Measurements from ENCODE around the gene PHKG2. TPM values are rescaled to one million over a fixed set of nuclear protein-coding genes. Genes with fewer than 3 reads are reported as not detected.

The PHKG2 gene
- total RNA-seq, 1 donor, result 20.8 TPM

DNA sequence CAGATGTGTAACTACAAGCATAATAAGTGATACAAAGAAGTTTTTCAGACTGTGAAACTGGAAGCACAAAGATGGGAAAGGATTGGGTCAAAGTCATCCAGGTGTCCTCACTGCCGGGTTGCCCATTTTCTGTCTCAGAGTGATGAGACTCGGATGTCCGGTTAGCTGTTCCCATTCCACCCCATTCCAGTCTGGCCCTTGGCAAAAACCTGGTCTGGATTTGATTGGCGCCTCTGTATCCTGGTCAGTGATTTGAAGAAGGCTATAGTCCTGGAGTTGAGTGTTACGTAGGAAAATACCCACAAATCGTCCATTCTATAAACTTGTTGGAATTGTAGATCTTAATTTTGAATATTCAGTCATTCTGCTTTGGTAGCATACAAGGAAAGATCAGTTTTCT lies 19.9 kb upstream of the PHKG2 start:
- no peak for DNase-seq (ENCODE audit: low read depth)
- no peak overlapping the region for H3K4me3 ChIP-seq (ENCODE audit: low read depth, low read length)
- TF ChIP-seq, protein P1, sequence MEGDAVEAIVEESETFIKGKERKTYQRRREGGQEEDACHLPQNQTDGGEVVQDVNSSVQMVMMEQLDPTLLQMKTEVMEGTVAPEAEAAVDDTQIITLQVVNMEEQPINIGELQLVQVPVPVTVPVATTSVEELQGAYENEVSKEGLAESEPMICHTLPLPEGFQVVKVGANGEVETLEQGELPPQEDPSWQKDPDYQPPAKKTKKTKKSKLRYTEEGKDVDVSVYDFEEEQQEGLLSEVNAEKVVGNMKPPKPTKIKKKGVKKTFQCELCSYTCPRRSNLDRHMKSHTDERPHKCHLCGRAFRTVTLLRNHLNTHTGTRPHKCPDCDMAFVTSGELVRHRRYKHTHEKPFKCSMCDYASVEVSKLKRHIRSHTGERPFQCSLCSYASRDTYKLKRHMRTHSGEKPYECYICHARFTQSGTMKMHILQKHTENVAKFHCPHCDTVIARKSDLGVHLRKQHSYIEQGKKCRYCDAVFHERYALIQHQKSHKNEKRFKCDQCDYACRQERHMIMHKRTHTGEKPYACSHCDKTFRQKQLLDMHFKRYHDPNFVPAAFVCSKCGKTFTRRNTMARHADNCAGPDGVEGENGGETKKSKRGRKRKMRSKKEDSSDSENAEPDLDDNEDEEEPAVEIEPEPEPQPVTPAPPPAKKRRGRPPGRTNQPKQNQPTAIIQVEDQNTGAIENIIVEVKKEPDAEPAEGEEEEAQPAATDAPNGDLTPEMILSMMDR (IDR thresholded peaks at IDR 0.05; ENCODE audit: insufficient read depth, low read length), result no peak

DNA sequence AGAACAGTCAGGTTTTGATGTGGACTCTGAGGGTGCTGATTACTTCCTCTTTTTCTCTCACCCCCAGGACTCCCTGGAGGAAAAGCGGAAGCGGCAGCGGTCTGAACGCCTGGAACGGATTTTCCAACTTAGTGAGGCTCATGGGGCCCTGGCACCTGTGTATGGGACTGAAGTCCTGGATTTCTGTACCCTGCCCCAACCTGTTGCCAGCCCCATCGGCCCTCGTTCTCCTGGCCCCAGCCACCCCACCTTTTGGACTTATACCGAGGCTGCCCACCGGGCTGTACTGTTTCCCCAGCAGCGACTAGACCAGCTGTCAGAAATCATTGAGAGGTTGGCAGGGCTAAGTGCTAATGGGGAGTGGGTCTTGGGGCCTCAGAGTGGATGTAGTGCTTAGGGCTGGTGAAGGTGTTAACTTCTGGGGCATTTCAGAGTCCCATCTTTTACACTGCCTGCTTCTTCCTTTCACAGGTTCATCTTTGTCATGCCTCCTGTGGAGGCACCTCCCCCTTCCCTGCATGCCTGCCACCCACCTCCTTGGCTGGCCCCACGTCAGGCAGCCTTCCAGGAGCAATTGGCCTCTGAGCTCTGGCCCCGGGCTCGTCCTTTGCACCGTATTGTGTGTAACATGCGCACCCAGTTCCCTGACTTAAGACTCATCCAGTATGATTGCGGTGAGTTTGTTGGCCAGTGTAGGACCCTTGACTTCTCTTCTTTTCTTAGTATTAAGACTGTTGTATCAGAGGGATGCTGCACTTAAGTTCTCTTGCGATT lies 19.1 kb upstream of the PHKG2 start:
- TF ChIP-seq, protein P1 (IDR thresholded peaks at IDR 0.05; ENCODE audit: insufficient read depth, low read length), result no peak
- no peak for DNase-seq (ENCODE audit: low read depth)

DNA sequence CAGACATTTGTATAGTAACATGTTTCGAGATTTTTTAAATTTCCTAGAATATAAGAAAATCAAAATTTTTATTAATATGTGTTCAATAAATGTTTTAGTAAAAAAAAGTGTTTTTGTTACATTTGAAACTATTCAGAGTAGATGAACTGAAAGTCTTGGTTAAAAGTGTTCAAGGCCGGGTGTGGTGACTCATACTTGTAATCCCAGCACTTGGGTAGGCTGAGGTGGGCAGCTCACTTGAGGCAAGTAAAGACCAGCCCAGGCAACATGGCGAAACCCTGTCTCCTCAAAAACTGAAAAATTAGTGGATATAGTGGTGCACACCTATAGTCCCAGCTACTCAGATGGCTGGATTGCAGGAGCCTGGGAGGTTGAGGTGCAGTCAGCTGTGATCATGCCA lies 16.8 kb upstream of the PHKG2 start:
- TF ChIP-seq, protein P1 (IDR thresholded peaks at IDR 0.05; ENCODE audit: insufficient read depth, low read length), result no peak
- no peak for DNase-seq (ENCODE audit: low read depth)
- H3K4me3 ChIP-seq (ENCODE audit: low read depth, low read length), result no peak overlapping the region

More for the DNA sequence above, 19.1 kb upstream of the PHKG2 start:
- no peak overlapping the region for H3K4me3 ChIP-seq (ENCODE audit: low read depth, low read length)

DNA sequence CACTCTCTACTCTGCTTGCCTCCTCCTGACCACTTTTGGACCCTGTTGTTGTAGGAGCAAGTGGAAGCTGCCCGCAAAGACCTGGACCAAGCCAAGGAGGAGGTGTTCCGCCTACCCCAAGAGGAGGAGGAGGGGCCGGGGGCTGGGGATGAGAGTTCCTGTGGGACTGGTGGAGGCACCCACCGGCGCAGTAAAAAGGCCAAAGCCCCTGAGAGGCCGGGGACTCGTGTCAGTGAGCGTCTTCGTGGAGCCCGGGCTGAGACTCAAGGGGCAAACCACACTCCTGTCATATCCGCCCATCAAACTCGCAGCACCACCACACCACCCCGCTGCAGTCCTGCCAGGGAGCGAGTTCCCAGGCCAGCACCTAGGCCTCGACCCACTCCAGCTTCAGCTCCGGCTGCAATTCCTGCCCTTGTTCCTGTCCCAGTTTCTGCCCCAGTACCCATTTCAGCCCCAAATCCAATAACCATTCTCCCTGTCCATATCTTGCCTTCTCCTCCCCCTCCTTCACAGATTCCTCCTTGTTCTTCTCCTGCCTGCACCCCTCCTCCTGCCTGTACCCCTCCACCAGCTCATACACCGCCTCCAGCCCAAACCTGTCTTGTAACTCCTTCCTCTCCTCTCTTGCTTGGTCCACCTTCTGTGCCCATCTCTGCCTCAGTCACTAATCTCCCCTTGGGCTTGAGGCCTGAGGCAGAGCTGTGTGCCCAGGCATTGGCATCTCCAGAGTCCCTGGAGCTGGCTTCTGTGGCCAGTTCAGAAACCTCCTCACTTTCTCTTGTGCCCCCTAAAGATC lies 11.0 kb upstream of the PHKG2 start:
- H3K4me3 ChIP-seq (ENCODE audit: low read depth, low read length), result no peak overlapping the region
- no peak for DNase-seq (ENCODE audit: low read depth)
- TF ChIP-seq, protein P1 (IDR thresholded peaks at IDR 0.05; ENCODE audit: insufficient read depth, low read length), result no peak

DNA sequence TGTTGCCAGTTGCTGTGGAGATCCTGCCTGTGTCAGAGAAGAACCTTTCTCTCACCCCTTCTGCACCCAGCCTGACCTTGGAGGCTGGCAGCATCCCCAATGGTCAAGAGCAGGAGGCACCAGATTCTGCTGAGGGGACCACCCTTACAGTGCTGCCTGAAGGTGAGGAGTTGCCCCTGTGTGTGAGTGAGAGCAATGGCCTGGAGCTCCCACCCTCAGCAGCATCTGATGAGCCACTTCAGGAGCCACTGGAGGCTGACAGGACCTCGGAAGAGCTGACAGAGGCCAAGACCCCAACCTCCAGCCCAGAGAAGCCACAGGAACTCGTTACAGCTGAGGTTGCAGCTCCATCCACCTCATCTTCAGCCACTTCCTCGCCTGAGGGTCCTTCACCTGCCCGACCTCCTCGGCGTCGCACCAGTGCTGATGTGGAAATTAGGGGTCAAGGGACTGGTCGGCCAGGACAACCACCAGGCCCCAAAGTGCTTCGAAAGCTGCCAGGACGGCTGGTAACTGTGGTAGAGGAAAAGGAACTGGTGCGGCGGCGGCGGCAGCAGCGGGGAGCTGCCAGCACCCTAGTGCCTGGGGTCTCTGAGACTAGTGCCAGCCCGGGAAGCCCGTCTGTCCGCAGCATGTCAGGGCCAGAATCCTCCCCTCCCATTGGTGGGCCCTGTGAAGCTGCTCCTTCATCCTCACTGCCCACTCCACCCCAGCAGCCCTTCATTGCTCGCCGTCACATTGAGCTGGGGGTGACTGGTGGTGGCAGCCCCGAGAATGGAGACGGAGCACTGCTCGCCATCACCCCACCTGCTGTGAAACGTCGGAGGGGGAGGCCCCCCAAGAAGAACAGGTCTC lies 10.2 kb upstream of the PHKG2 start:
- TF ChIP-seq, protein P1 (IDR thresholded peaks at IDR 0.05; ENCODE audit: insufficient read depth, low read length), result no peak
- no peak for DNase-seq (ENCODE audit: low read depth)
- no peak overlapping the region for H3K4me3 ChIP-seq (ENCODE audit: low read depth, low read length)

Measured in fibroblast of the aortic adventitia (primary cell).